Lower lobe of right lung (tissue), 2 donors: ENCODE data around the gene FPR1. TPM values are rescaled to one million over a fixed set of nuclear protein-coding genes. Genes with fewer than 3 reads are reported as not detected.

Experiments used
- ATAC-seq, 2 donors: fragments of 200-7000 bp; cut with Tn5 transposase; one replicate each; pipeline ENCODE4 v1.9.1; 2020 to 2022; ENCODE audit warnings: mild to moderate bottlenecking in 2 of 2, moderate library complexity in 2 of 2
- DNase-seq: peaks from one replicate; pipeline ENCODE4 v3.0.0-alpha.2; 2020
- H3K27ac ChIP-seq: fragments of 200-600 bp; one replicate; pipeline ENCODE4 v1.8.0; 2022
- H3K27me3 ChIP-seq: fragments of 200-600 bp; one replicate; pipeline ENCODE4 v1.8.0; 2022; ENCODE audit warnings: low read depth
- H3K36me3 ChIP-seq: fragments of 200-600 bp; one replicate; pipeline ENCODE4 v1.8.0; 2022; ENCODE audit warnings: mild to moderate bottlenecking
- H3K4me1 ChIP-seq: fragments of 200-600 bp; one replicate; pipeline ENCODE4 v1.8.0; 2022
- H3K4me3 ChIP-seq: fragments of 200-600 bp; one replicate; pipeline ENCODE4 v1.8.0; 2022; ENCODE audit warnings: mild to moderate bottlenecking
- H3K9me3 ChIP-seq: fragments of 200-600 bp; one replicate; pipeline ENCODE4 v1.8.0; 2022
- intact Hi-C: fragments of 100-400 bp; cut with DNase I; formaldehyde crosslinking; loops from one replicate; pipeline ENCODE4 v1.11.0; 2022
- total RNA-seq: library from RNA; stranded (reverse); fragmentation: NEBNext Ultra II Directional; extraction: Animal tissue kit (Norgen Biotek cat#: 25700); gene quantifications from one replicate; pipeline ENCODE4 v1.2.1, GENCODE V29; 2021
- TF ChIP-seq, protein P1 (sequence below): fragments of 200-600 bp; IDR thresholded peaks from one replicate; pipeline ENCODE4 v1.8.0; 2022; ENCODE audit warnings: antibody characterized with exemption, mild to moderate bottlenecking
- donor health status: DM: no; HTN: yes; CAD: no; lungs with severe emphysema.

The FPR1 gene
- total RNA-seq, 1 donor from 2014 or later, result 105 TPM

DNA sequence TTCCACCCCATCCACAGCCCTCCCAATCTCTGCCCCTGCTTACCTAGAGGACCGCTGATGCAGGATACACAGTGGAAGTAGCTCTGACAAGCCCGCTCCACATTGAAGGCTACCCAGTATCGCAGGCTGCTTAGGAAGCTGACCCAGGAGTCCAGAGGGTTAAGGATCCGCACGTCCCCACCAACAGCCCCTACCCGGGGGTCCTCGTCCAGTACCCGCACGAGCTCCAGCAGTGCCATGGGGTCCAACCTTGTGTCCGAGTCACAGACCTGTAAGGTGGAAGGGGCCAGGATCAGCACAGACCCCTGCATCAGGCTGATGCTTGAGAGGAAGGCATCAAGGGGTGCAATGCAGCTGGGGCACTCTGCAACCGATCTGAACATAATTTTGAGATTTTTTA lies 34.8 kb downstream of the FPR1 start:
- DNase-seq, result no peak
- H3K27ac ChIP-seq, result no peak overlapping the region
- peaks cover 5% of the 10 kb centered on the region for H3K4me1 ChIP-seq
- TF ChIP-seq, protein P1, sequence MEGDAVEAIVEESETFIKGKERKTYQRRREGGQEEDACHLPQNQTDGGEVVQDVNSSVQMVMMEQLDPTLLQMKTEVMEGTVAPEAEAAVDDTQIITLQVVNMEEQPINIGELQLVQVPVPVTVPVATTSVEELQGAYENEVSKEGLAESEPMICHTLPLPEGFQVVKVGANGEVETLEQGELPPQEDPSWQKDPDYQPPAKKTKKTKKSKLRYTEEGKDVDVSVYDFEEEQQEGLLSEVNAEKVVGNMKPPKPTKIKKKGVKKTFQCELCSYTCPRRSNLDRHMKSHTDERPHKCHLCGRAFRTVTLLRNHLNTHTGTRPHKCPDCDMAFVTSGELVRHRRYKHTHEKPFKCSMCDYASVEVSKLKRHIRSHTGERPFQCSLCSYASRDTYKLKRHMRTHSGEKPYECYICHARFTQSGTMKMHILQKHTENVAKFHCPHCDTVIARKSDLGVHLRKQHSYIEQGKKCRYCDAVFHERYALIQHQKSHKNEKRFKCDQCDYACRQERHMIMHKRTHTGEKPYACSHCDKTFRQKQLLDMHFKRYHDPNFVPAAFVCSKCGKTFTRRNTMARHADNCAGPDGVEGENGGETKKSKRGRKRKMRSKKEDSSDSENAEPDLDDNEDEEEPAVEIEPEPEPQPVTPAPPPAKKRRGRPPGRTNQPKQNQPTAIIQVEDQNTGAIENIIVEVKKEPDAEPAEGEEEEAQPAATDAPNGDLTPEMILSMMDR, result no peak
- no peaks in the 10 kb centered on the region for H3K36me3 ChIP-seq
- H3K4me3 ChIP-seq, result no peak overlapping the region
- intact Hi-C loops, result no loop called here
- ATAC-seq, result no peak
- H3K9me3 ChIP-seq, result no peaks in the 10 kb centered on the region
- peaks cover 46% of the 10 kb centered on the region for H3K27me3 ChIP-seq

GRCh38 chr19:51715850-51716249 lies 35.8 kb downstream of the FPR1 start:
- DNase-seq (no peak), ATAC-seq (no peak)
- Histone ChIP-seq H3K27me3 (peaks cover 35% of the 10 kb centered on the region), H3K36me3 (no peaks in the 10 kb centered on the region), H3K9me3 (no peaks in the 10 kb centered on the region), H3K27ac (no peak overlapping the region), H3K4me1 (peaks cover 5% of the 10 kb centered on the region), H3K4me3 (no peak overlapping the region)
- intact Hi-C loops, result no loop called here
- TF ChIP-seq, protein P1, result no peak

DNA sequence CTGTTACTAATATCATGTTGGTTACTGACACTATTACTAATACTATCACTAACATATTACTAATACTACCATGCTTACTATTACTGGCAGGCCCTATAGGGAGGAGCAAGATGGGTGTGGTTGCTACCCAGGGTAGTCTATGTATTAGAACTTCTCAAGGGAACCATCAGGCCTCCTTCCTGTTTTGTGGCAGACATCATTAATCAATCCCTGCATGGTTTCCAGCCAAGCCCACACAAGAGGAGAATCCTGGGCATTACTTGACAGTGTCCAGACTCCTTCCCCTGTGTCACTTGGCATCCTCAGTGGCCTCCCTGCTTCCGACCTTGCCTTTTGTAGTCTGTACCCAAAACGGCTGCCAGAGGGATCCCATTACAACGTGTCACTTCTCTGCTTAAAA lies 36.8 kb downstream of the FPR1 start:
- H3K36me3 ChIP-seq, result no peaks in the 10 kb centered on the region
- peaks cover 25% of the 10 kb centered on the region for H3K27me3 ChIP-seq
- H3K27ac ChIP-seq, result no peak overlapping the region
- DNase-seq (no peak), ATAC-seq (peak; percentile 25 to 31)
- intact Hi-C loops, result no loop called here
- H3K4me1 ChIP-seq, result peaks cover 5% of the 10 kb centered on the region
- H3K4me3 ChIP-seq, result no peak overlapping the region
- H3K9me3 ChIP-seq, result no peaks in the 10 kb centered on the region
- TF ChIP-seq, protein P1, result no peak

DNA sequence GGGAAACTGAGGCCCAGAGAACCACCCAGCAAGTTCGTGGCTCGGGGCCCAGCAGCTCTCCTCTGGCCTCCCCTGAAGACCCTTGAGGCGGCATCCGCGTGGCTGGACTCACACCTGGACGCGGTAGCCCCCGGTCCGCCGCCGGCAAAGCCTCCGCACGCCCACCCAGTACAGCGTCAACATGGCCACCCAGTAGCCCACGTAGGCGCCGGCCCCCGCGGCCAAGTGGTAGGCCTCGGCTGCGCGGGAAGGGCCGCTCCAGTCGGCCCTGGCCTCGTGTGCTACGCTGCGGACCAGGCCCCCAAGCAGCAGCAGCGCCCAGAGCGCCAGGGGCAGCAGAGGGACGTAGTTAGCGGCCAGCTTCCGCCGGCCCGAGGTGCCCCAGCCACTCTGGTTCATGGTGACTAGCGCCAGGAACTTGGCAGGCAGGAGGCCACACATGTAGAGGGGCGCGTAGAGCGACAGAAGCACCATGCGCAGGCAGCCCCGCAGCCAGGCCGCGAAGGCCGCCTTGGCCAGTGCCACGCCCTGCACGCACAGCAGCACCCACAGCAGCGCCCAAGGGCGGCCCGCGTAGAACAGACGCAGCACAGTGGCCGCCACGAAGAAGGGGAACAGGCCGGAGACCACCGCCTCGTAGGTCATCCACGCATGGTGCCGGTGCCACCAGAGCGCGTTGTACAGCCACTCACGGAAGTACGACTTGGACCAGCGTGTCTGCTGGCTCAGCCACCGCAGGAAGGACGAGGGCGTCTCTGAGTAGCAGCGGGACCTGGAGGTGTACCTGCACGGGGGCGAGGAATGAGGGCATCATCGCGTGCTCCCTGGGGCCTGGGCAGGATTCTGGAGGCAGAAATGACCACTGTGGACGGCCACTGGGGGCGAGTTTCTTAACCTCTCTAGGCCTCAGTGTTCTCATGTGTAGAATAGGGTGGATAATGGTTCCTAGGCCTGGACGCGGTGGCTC lies 38.1 kb downstream of the FPR1 start:
- DNase-seq, result no peak
- TF ChIP-seq, protein P1, result no peak
- intact Hi-C loops, result no loop called here
- Histone ChIP-seq H3K27ac (no peak overlapping the region), H3K27me3 (peaks cover 13% of the 10 kb centered on the region), H3K9me3 (no peaks in the 10 kb centered on the region), H3K4me3 (no peak overlapping the region), H3K36me3 (no peaks in the 10 kb centered on the region), H3K4me1 (no peaks in the 10 kb centered on the region)
- peak; percentile 11 for ATAC-seq

- no peak overlapping the region for H3K27ac ChIP-seq
- H3K9me3 ChIP-seq, result no peaks in the 10 kb centered on the region
- no peaks in the 10 kb centered on the region for H3K4me1 ChIP-seq
- intact Hi-C loops, result no loop called here
- H3K36me3 ChIP-seq, result no peaks in the 10 kb centered on the region
- peaks cover 4% of the 10 kb centered on the region for H3K27me3 ChIP-seq
- ATAC-seq, result peak in 1 of 2 donors; percentile 31
- H3K4me3 ChIP-seq, result no peak overlapping the region
- TF ChIP-seq, protein P1, result peak; percentile 25
- DNase-seq, result no peak
These were observed 39.1 kb downstream of the FPR1 start for GRCh38 chr19:51712461-51713081.
